ENCODE results near the gene KDM8.

GRCh38 chr16:27232061-27232900 lies 29.0 kb downstream of the KDM8 start:
- TF ChIP-seq CTCF (IDR thresholded peaks at IDR 0.05; ENCODE audit: insufficient read depth, low read depth, low read length) (no peak), EZH2 (IDR thresholded peaks at IDR 0.05; ENCODE audit: insufficient read depth, low read length) (no peak)
